ENCODE results near the gene LDLRAD3.

LDLRAD3 gene

DNA sequence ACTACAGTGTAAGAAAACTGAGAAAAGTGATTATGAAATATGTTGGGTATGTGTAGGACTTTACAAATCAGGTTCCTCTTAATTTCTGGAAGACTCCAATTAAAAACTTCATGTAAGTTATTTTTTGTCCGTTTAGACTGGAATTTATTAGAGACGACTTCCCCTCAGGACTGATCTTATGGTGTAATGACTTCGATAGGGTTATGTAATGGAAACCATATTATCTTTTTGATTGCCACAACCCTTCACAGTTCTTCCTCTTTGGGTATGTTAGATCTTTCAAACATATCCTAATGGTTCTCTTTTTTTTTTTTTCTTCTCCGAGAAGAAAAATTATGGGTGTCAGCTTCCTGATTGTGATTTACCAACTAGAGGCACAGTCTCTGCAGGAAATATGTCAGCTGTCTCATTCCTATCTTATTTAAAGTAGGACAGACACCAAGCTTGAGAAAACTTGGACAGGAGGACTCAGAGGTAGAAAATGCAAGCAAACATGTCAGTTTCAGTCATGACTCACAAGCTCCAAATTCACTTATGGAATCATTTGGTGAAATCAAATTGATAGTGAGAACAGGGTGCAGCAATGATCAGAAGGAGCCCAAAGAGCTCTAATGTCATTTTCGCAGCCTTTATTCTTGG is 11.1 kb upstream of the LDLRAD3 start:
- no peaks in the 10 kb centered on the region for H3K27me3 ChIP-seq (ENCODE audit: control insufficient read depth, insufficient read depth, low read length)
- no peak overlapping the region for H3K27ac ChIP-seq (ENCODE audit: low read depth, low read length)
- H3K36me3 ChIP-seq (ENCODE audit: control insufficient read depth, insufficient read depth, low read length) = no peaks in the 10 kb centered on the region
- no peak overlapping the region for H3K9ac ChIP-seq (ENCODE audit: low read length)
- H3K4me3 ChIP-seq (ENCODE audit: low read length) = no peak overlapping the region
- no peaks in the 10 kb centered on the region for H3K4me1 ChIP-seq (ENCODE audit: control insufficient read depth, insufficient read depth, low read length)

DNA sequence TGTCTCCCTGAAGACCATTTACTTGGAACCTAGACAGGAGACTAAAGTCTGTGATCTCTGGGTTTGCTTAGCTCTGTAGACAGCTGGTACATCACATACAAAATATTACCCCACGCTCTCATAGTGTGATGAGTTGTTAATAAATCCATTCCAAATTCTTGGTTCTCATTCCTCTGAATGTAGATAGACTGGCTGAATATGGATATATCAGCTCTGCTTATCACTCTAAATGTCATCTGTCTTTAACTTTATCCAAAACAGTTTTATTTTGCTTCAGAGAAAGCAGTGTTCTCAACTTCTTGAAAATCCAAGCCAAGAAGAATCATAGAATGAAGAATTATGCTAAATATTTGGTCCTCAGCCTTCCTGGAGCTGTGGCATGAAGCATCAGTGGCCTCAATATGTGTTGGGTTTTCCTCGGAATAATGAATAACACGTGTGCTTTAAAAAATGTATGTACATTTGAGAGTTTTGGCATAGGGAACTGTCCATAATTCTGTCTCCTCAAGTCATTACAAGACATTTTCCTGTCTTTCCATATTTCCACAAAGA is 10.5 kb upstream of the LDLRAD3 start:
- Histone ChIP-seq H3K27me3 (ENCODE audit: control insufficient read depth, insufficient read depth, low read length) (no peaks in the 10 kb centered on the region), H3K36me3 (ENCODE audit: control insufficient read depth, insufficient read depth, low read length) (no peaks in the 10 kb centered on the region), H3K27ac (ENCODE audit: low read depth, low read length) (no peak overlapping the region), H3K4me3 (ENCODE audit: low read length) (no peak overlapping the region), H3K4me1 (ENCODE audit: control insufficient read depth, insufficient read depth, low read length) (no peaks in the 10 kb centered on the region), H3K9ac (ENCODE audit: low read length) (no peak overlapping the region)

DNA sequence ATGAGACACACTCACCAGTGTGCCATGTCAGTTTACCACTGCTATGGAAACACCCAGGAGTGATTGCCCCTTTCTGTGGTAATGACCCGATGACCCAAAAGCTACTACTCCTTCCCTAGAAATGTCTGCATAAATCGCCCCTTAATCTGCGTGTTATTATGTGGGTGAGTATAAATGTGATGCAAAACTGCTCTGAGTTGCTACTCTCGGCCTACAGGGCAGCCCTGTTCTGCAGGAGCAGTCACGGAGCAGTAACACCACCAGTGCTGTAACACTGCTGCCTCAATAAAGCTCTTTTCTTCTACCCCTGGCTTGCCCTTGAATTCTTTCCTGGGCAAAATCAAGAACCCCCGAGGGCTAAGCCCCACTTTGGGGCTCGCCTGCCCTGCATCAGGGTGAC is 9.6 kb upstream of the LDLRAD3 start:
- Histone ChIP-seq H3K36me3 (ENCODE audit: control insufficient read depth, insufficient read depth, low read length) (no peaks in the 10 kb centered on the region), H3K9ac (ENCODE audit: low read length) (no peak overlapping the region), H3K4me3 (ENCODE audit: low read length) (no peak overlapping the region), H3K27ac (ENCODE audit: low read depth, low read length) (no peak overlapping the region), H3K27me3 (ENCODE audit: control insufficient read depth, insufficient read depth, low read length) (no peaks in the 10 kb centered on the region), H3K4me1 (ENCODE audit: control insufficient read depth, insufficient read depth, low read length) (no peaks in the 10 kb centered on the region)

DNA sequence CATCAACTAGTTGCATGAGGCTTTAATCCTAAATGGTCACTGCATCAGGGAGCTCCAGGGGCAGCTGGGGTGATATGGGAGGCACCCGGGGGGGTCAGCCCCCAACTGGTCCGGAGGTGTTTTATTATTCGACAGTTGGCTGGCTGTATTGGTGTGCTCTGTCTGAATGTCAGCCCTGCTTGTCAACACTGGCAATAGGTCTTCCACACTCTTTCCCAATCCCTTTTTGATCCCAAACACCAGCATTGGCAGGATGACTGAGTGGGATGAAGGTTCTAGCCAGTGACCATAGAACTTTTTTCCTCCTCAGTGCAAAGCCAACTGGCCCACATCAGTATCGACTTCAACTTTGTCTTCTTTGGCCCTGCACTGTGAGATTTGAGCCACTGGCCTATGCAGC is 8.9 kb upstream of the LDLRAD3 start:
- no peak overlapping the region for H3K4me3 ChIP-seq (ENCODE audit: low read length)
- H3K27ac ChIP-seq (ENCODE audit: low read depth, low read length) = no peak overlapping the region
- no peaks in the 10 kb centered on the region for H3K4me1 ChIP-seq (ENCODE audit: control insufficient read depth, insufficient read depth, low read length)
- no peaks in the 10 kb centered on the region for H3K36me3 ChIP-seq (ENCODE audit: control insufficient read depth, insufficient read depth, low read length)
- no peak overlapping the region for H3K9ac ChIP-seq (ENCODE audit: low read length)
- H3K27me3 ChIP-seq (ENCODE audit: control insufficient read depth, insufficient read depth, low read length) = no peaks in the 10 kb centered on the region

DNA sequence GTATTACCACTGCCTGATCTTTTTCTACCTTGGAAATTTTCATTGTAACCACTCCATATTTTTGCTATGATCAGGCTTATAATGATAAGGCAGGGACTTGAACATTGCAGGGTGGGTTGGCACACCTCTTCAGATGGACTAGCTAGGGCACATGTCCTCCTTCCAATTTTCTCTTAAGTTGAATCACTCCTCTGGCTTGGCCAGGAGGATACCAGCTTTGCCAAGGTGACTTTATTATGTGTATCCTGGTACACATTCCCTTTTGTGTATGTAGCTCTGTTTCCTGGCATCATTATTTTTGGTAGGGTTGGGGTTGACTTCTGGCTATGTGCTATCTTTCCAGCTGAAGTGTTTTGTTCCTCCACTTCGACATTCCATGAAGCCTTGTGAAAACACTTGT is 8.5 kb upstream of the LDLRAD3 start:
- Histone ChIP-seq H3K27me3 (ENCODE audit: control insufficient read depth, insufficient read depth, low read length) (no peaks in the 10 kb centered on the region), H3K27ac (ENCODE audit: low read depth, low read length) (no peak overlapping the region), H3K9ac (ENCODE audit: low read length) (no peak overlapping the region), H3K36me3 (ENCODE audit: control insufficient read depth, insufficient read depth, low read length) (no peaks in the 10 kb centered on the region), H3K4me1 (ENCODE audit: control insufficient read depth, insufficient read depth, low read length) (no peaks in the 10 kb centered on the region), H3K4me3 (ENCODE audit: low read length) (no peak overlapping the region)

DNA sequence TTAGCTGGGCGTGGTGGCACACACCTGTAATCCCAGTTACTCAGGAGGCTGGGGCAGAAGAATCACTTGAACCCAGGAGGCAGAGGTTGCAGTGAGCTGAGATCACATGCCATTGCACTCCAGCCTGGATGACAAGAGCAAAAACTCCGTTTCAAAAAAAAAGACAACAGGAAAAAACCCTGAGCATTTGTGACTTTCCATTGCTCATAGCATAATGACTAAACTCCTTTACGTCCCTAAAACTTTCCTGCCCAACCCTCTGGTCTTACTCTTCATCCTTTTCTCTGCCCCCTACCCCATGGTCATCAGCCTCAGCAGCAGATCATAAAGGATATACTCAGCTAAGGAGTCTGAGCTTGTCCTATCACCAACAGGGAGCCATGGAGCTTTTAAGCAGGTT is 6.8 kb upstream of the LDLRAD3 start:
- H3K27me3 ChIP-seq (ENCODE audit: control insufficient read depth, insufficient read depth, low read length) = no peaks in the 10 kb centered on the region
- H3K27ac ChIP-seq (ENCODE audit: low read depth, low read length) = no peak overlapping the region
- H3K36me3 ChIP-seq (ENCODE audit: control insufficient read depth, insufficient read depth, low read length) = no peaks in the 10 kb centered on the region
- no peak overlapping the region for H3K9ac ChIP-seq (ENCODE audit: low read length)
- H3K4me3 ChIP-seq (ENCODE audit: low read length) = no peak overlapping the region
- H3K4me1 ChIP-seq (ENCODE audit: control insufficient read depth, insufficient read depth, low read length) = no peaks in the 10 kb centered on the region

DNA sequence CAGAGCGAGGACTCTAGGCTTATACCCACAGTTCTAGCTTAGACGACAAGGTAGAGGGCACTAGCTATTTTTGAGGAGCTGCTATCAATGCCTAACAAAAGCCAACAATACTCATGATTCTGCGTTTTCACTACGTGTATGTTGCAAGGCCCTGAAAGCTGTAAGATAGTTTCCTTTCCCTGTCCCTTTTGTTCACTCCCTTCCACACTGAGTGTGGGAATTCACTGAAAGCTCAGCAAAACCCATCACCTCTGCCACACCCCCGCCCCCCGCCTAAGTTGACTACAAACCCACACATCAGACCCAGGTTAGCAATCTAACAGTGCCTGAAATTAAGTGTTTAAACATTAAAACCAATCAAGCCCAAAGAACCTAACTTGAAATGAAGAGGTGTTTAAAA is 6.2 kb upstream of the LDLRAD3 start:
- Histone ChIP-seq H3K27ac (ENCODE audit: low read depth, low read length) (no peak overlapping the region), H3K4me3 (ENCODE audit: low read length) (no peak overlapping the region), H3K4me1 (ENCODE audit: control insufficient read depth, insufficient read depth, low read length) (no peaks in the 10 kb centered on the region), H3K36me3 (ENCODE audit: control insufficient read depth, insufficient read depth, low read length) (no peaks in the 10 kb centered on the region), H3K9ac (ENCODE audit: low read length) (no peak overlapping the region), H3K27me3 (ENCODE audit: control insufficient read depth, insufficient read depth, low read length) (no peaks in the 10 kb centered on the region)

DNA sequence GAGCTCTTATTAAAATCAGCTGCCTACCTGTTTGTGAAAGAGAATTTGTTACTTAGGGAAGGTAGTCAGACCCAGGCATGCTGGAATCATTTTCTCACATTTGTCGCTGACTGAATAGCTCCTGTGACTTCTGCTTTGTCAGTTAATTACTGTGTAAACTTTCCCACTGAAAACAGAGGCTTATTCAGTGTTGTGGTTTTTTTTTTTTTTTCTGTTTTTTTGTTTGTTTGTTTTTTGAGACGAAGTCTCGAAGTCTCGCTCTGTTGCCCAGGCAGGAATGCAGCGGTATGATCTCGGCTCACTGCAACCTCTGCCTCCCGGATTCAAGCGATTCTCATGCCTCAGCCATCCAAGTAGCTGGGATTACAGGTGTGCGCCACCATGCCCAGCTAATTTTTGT is 5.6 kb upstream of the LDLRAD3 start:
- H3K36me3 ChIP-seq (ENCODE audit: control insufficient read depth, insufficient read depth, low read length) = no peaks in the 10 kb centered on the region

DNA sequence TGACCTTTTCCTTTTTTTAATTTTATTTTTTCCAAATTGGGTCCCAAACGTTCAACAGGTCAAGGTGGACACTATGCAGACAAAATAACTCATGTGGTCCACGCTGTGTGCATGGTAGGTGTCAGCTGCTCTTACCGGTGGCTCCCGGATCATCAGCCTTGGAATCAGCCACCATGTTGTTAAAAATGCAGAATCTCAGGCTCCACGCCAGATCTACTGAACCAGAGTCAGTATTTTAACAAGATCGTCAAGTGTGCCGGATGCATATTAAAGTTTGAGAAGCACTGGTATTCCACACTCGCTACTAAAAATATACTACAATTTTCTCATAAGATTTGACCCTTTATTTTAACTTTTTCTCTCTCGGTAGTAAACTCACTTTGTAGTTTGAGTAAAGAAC is 553 bp upstream of the LDLRAD3 start:
- H3K36me3 ChIP-seq (ENCODE audit: control insufficient read depth, insufficient read depth, low read length) = no peaks in the 10 kb centered on the region
- peaks cover 5% of the 10 kb centered on the region for H3K4me1 ChIP-seq (ENCODE audit: control insufficient read depth, insufficient read depth, low read length)
- H3K9ac ChIP-seq (ENCODE audit: low read length) = no peak overlapping the region
- H3K27me3 ChIP-seq (ENCODE audit: control insufficient read depth, insufficient read depth, low read length) = no peaks in the 10 kb centered on the region
- peak overlapping the region; percentile 65 for H3K4me3 ChIP-seq (ENCODE audit: low read length)
- peak overlapping the region; percentile 69 for H3K27ac ChIP-seq (ENCODE audit: low read depth, low read length)

More for the DNA sequence above, 5.6 kb upstream of the LDLRAD3 start:
- Histone ChIP-seq H3K27ac (ENCODE audit: low read depth, low read length) (no peak overlapping the region), H3K4me3 (ENCODE audit: low read length) (no peak overlapping the region), H3K4me1 (ENCODE audit: control insufficient read depth, insufficient read depth, low read length) (peaks cover 3% of the 10 kb centered on the region), H3K9ac (ENCODE audit: low read length) (no peak overlapping the region), H3K27me3 (ENCODE audit: control insufficient read depth, insufficient read depth, low read length) (no peaks in the 10 kb centered on the region)

DNA sequence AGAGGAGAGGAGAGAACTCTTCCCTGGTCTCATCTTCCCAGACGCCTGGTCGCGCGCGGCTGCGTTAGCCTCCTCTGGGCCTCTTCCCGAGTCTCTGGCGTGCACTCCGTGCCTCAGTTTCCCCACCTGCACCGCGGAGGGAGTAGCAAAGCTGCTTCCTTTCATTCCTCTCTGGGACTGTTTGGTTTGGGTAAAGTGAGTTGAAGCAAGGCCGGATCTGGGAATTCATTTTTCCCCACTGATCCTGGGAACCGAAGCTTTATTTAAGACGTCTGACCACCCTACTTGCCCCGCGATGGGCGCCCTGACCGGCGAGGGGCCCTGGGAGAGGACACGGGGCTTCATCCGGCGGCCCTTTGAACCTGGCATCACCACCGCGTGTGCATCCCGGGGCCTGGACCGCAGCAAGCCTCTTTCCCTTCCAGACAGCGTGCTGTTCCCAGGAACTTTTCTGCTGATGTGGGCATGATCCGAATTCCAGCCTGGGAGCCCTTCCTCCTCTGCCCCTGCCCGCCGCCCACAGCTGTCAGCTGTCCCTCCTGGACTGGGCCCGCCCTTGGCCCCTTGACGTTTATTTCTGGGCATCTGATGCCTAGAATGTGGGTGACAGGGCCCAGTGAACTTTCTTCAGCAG is 758 bp downstream of the LDLRAD3 start:
- H3K4me1 ChIP-seq (ENCODE audit: control insufficient read depth, insufficient read depth, low read length) = peaks cover 5% of the 10 kb centered on the region
- H3K4me3 ChIP-seq (ENCODE audit: low read length) = peak overlapping the region; percentile 80
- no peak overlapping the region for H3K27ac ChIP-seq (ENCODE audit: low read depth, low read length)
- no peaks in the 10 kb centered on the region for H3K27me3 ChIP-seq (ENCODE audit: control insufficient read depth, insufficient read depth, low read length)
- H3K9ac ChIP-seq (ENCODE audit: low read length) = no peak overlapping the region
- H3K36me3 ChIP-seq (ENCODE audit: control insufficient read depth, insufficient read depth, low read length) = no peaks in the 10 kb centered on the region

DNA sequence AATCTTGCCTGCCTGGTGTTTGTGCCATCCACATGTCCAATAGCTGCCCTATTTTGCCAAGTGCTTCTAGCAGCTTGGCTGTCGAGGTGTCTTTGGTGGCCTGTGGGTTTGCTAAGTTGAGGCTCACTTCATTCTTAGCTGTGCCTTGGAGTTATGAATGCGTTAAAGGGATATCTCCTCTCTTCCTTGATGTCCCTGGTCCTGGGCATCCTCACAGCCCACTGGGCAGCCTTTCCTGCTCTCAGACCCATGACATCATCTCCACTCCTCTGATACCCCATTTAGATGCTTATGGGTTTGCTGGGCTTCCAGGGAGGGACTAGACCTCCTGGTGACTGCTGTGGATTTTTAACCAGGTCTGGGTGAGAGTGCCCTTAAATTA is 1.3 kb downstream of the LDLRAD3 start:
- H3K4me3 ChIP-seq (ENCODE audit: low read length) = no peak overlapping the region
- H3K27me3 ChIP-seq (ENCODE audit: control insufficient read depth, insufficient read depth, low read length) = no peaks in the 10 kb centered on the region
- no peak overlapping the region for H3K27ac ChIP-seq (ENCODE audit: low read depth, low read length)
- peaks cover 5% of the 10 kb centered on the region for H3K4me1 ChIP-seq (ENCODE audit: control insufficient read depth, insufficient read depth, low read length)
- H3K36me3 ChIP-seq (ENCODE audit: control insufficient read depth, insufficient read depth, low read length) = no peaks in the 10 kb centered on the region
- no peak overlapping the region for H3K9ac ChIP-seq (ENCODE audit: low read length)

DNA sequence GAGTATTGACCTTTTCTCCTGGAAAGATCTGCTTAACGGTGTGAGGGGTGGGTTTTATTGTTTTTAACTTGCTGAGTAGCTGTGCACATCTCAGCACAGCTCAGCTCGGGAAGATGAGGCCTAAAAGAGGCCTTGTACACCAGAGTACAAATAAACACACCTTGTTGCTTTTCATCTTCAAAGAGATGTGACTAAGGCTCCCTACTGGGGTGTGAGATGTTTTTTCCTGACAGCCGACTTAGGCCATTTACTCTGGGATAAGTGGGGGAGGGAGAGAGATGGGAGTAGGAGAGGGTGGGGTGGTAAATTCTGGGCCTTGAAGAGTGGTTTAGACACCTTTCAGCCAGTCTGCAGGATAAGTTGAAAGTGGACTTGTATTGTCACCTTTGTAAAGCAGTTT is 2.9 kb downstream of the LDLRAD3 start:
- Histone ChIP-seq H3K4me3 (ENCODE audit: low read length) (no peak overlapping the region), H3K4me1 (ENCODE audit: control insufficient read depth, insufficient read depth, low read length) (peaks cover 5% of the 10 kb centered on the region), H3K36me3 (ENCODE audit: control insufficient read depth, insufficient read depth, low read length) (no peaks in the 10 kb centered on the region), H3K9ac (ENCODE audit: low read length) (no peak overlapping the region), H3K27ac (ENCODE audit: low read depth, low read length) (no peak overlapping the region), H3K27me3 (ENCODE audit: control insufficient read depth, insufficient read depth, low read length) (no peaks in the 10 kb centered on the region)

DNA sequence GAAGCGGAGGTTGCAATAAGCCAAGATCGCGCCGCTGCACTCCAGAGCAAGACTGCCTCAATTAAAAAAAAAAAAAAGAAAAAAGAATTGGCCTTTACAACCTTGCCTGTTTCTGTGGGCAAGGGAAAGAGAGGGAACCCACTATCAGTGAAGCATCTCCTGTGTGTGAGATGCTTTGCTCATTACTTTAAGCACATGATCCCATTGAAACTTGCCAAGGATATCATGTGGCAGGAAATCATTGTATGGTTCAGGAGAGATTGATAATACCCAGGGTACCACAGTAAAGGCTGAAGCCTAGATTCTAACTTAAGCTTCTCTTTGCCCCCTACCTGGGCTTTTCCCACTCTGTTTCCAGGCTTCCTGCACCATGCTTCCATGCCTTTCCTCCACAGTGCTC is 3.6 kb downstream of the LDLRAD3 start:
- no peaks in the 10 kb centered on the region for H3K36me3 ChIP-seq (ENCODE audit: control insufficient read depth, insufficient read depth, low read length)
- no peak overlapping the region for H3K27ac ChIP-seq (ENCODE audit: low read depth, low read length)
- no peak overlapping the region for H3K4me3 ChIP-seq (ENCODE audit: low read length)
- H3K9ac ChIP-seq (ENCODE audit: low read length) = no peak overlapping the region
- no peaks in the 10 kb centered on the region for H3K27me3 ChIP-seq (ENCODE audit: control insufficient read depth, insufficient read depth, low read length)
- peaks cover 5% of the 10 kb centered on the region for H3K4me1 ChIP-seq (ENCODE audit: control insufficient read depth, insufficient read depth, low read length)

All from rectal smooth muscle tissue (tissue), 1 donor.